HUES48 (cell line): ENCODE data around the gene NOP10.

Experiments used
- H3K27ac ChIP-seq: one replicate; pipeline ENCODE4 v1.7.0; 2013; ENCODE audit warnings: low read depth, low read length, inconsistent platforms
- H3K27me3 ChIP-seq: 2 replicates; pipeline ENCODE4 v1.6.1; 2013; ENCODE audit warnings: mild to moderate bottlenecking, low read length; ENCODE audit not compliant: control insufficient read depth, insufficient read depth
- H3K36me3 ChIP-seq: 2 replicates; pipeline ENCODE4 v1.6.1; 2013; ENCODE audit warnings: low read length; ENCODE audit not compliant: control insufficient read depth, insufficient read depth
- H3K4me1 ChIP-seq: 2 replicates; pipeline ENCODE4 v1.6.1; 2013; ENCODE audit warnings: mild to moderate bottlenecking, low read length; ENCODE audit not compliant: control insufficient read depth, insufficient read depth
- H3K4me3 ChIP-seq: 2 replicates; pipeline ENCODE4 v1.5.1; 2013; ENCODE audit warnings: mild to moderate bottlenecking, low read depth, low read length
- H3K9ac ChIP-seq: 2 replicates; pipeline ENCODE4 v1.6.1; 2013; ENCODE audit warnings: mild to moderate bottlenecking, low read depth, low read length, moderate library complexity
- H3K9me3 ChIP-seq: 2 replicates; pipeline ENCODE4 v1.6.1; 2013; ENCODE audit warnings: low read length; ENCODE audit not compliant: control insufficient read depth, insufficient read depth

NOP10 gene

DNA sequence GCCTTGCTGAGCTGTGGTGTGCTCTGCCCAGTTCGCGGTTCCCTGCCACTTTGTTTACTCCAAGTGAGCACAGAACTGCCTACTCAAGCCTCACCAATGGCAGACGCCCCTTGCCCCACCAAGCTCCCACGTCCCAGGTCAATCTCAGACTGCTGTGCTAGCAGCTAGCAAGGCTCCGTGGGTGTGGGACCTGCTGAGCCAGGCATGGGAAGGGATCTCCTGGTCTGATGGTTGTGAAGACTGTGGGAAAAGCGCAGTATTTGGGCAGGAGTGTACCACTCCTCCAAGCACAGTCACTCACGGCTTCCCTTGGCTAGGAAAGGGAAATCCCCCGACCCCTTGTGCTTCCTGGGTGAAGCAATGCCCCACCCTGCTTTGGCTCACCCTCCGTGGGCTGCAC is 50.3 kb downstream of the NOP10 start:
- no peaks in the 10 kb centered on the region for H3K4me1 ChIP-seq
- H3K27ac ChIP-seq, result no peak overlapping the region
- H3K9me3 ChIP-seq, result no peaks in the 10 kb centered on the region
- no peak overlapping the region for H3K9ac ChIP-seq
- no peak overlapping the region for H3K4me3 ChIP-seq
- H3K27me3 ChIP-seq, result no peaks in the 10 kb centered on the region
- H3K36me3 ChIP-seq, result no peaks in the 10 kb centered on the region
